Activated CD4-positive, alpha-beta T cell treated with anti-CD3 and anti-CD28 coated beads, Interleukin-2, amount 10 ng/mL, durations not matched to agents 24 days and 14 days (primary cell): ENCODE measurements around the gene LAMA1. TPM values are rescaled to one million over a fixed set of nuclear protein-coding genes. Genes with fewer than 3 reads are reported as not detected.

Experiments used
- DNase-seq: peaks from one replicate; pipeline ENCODE4 v3.0.0; 2022
- H3K27ac Mint-ChIP-seq: one replicate; pipeline ENCODE4 v1.8.0; 2022; ENCODE audit warnings: mild to moderate bottlenecking, mixed read lengths
- H3K27me3 Mint-ChIP-seq: one replicate; pipeline ENCODE4 v1.8.0; 2022; ENCODE audit warnings: mixed read lengths
- H3K36me3 Mint-ChIP-seq: one replicate; pipeline ENCODE4 v1.8.0; 2022; ENCODE audit warnings: low read depth, mild to moderate bottlenecking, mixed read lengths
- H3K4me1 Mint-ChIP-seq: one replicate; pipeline ENCODE4 v1.8.0; 2021; ENCODE audit warnings: mixed read lengths
- H3K4me3 Mint-ChIP-seq: one replicate; pipeline ENCODE4 v1.8.0; 2022; ENCODE audit warnings: mild to moderate bottlenecking, moderate library complexity, mixed read lengths
- H3K9me3 Mint-ChIP-seq: one replicate; pipeline ENCODE4 v1.8.0; 2021; ENCODE audit warnings: mixed read lengths
- intact Hi-C: fragments of 100-400 bp; cut with micrococcal nuclease; formaldehyde crosslinking; loops from one replicate; pipeline ENCODE4 v1.15.1; 2023
- total RNA-seq: library from RNA; stranded (reverse); gene quantifications from 2 replicates; pipeline ENCODE4 v1.2.3, GENCODE V29; 2022

Gene LAMA1
- total RNA-seq, 1 donor from 2014 or later: not detected

DNA sequence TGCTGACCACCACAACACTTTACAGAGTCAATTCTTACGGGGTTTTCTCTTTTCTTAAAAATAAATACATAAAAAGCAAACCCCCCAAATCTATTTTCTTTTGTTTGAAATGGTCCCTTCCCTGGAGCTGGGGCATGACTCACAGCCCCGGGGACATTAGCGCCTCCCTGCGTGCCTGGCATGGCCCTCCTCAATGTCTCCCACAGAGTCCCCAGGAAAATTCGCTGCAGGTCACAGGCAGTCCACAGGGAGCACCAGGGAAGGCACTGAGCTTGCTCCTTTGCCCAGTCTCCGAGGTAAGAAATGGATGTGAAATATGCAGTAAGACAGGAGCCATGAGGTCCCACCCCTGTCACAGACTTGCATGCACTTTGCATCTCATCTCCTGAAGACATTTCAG is 142.5 kb downstream of the LAMA1 start:
- H3K27ac Mint-ChIP-seq: no peak overlapping the region
- no peak overlapping the region for H3K4me3 Mint-ChIP-seq
- no peaks in the 10 kb centered on the region for H3K36me3 Mint-ChIP-seq
- intact Hi-C loops: no loop called here
- no peaks in the 10 kb centered on the region for H3K27me3 Mint-ChIP-seq
- DNase-seq: no peak
- H3K9me3 Mint-ChIP-seq: no peaks in the 10 kb centered on the region
- no peaks in the 10 kb centered on the region for H3K4me1 Mint-ChIP-seq

DNA sequence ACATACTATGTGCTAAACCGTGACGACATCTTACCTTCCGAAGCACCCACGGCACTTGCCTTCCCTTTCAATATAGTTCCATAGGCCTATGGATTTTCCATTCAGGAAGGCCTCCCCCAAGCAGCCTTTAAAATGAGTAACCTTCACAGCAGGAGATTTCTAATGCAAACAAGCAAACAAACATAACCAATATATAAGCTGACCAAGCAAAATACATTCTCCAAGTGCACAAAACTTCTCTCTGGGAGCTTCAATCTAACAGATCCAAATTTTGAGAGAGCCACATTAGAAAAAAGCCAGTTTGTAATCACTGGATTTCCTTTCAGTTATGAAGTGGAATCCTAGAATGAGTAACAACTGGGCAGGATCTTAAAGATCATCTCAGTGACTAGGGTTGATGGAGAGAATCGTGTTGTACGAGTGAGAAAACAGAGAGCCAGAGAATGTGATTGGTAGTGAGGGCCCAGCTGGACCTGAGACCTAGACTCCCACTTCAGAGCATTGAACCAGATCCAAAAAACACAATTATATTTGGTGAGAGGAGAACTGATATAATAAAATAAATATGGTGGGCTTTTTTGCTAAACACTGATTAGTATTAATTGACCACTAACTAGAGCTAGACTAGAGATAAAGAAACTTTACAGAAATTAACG is 145.6 kb downstream of the LAMA1 start:
- no peak for DNase-seq
- H3K4me1 Mint-ChIP-seq: no peaks in the 10 kb centered on the region
- no peak overlapping the region for H3K27ac Mint-ChIP-seq
- intact Hi-C loops: no loop called here
- no peaks in the 10 kb centered on the region for H3K9me3 Mint-ChIP-seq
- no peaks in the 10 kb centered on the region for H3K36me3 Mint-ChIP-seq
- no peaks in the 10 kb centered on the region for H3K27me3 Mint-ChIP-seq
- no peak overlapping the region for H3K4me3 Mint-ChIP-seq

DNA sequence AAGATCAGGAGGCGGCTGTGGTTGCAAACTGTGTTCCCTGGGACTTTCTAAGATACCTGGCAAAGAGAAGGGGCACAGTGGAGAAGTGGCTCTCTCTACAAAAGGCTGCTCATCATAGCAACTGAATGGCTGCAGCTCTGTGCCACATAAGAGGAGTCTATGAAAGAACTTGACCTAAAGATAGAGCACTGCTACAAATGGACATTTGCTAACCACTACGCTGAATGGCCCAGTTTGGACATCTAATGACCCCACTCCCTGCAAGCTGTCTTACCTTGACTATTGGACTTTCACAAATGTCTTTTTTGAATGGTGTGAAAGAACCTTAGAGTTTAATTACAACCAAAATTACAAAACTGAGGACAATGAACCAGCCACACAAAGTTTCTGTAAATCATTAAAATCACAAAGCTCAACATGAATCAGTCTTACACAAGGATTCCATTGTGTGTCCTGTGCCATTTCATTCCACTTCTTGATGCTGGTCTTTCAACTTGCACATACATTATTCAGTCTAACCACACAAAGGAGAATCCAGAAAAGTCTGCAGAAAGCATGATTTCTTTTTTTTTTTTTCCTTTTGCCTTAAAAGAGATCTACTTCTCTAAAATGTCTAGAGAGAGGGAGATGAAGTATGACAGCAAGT is 154.0 kb downstream of the LAMA1 start:
- Mint-ChIP-seq H3K36me3 (no peaks in the 10 kb centered on the region), H3K27me3 (no peaks in the 10 kb centered on the region), H3K9me3 (peaks cover 3% of the 10 kb centered on the region)

DNA sequence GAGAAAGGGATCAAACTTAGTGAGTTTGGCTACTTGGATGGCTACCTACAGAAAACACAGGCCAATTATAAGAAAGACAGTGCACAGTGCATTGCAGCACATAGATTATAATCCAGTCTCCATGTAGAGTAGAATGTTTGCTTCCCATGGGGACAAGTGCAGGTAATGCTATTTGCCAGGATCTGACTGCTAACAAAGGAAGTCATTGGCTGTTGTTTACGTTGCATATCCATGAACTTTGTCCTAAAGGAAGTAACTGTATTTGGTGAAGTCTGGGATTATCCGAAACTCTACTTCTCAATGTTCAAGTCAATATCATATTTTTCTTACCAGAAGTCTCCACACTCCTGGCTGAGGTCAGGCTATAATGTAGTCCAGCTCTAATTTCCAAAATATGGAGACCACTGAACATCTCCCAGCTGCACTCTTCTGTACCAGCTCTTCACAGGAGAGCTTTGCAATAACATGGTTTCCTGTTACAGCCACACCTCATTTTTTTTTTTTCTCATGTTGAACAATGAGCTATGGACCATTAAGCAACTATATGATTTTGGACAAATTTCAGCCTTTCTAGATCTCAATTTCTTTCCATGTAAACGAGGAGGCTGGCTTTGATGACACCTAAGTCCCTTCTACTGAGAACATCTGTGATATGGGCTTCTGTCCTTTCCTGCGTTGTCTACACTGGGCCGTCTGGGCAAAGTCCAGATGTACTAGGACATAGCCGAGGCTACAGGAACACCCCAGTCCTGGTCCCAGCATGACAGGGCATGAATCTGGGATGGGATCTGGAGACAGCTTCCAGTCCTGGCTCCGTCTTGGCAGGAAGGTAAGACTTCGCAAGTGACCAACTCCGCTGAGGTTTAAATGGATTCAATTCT is 154.8 kb downstream of the LAMA1 start:
- H3K27me3 Mint-ChIP-seq: no peaks in the 10 kb centered on the region
- no peak for DNase-seq
- no peaks in the 10 kb centered on the region for H3K4me1 Mint-ChIP-seq
- H3K4me3 Mint-ChIP-seq: no peak overlapping the region
- no peaks in the 10 kb centered on the region for H3K36me3 Mint-ChIP-seq
- H3K9me3 Mint-ChIP-seq: peaks cover 3% of the 10 kb centered on the region
- H3K27ac Mint-ChIP-seq: no peak overlapping the region
- intact Hi-C loops: no loop called here

More for the DNA sequence above, 154.0 kb downstream of the LAMA1 start:
- intact Hi-C loops: no loop called here
- DNase-seq: no peak
- no peak overlapping the region for H3K4me3 Mint-ChIP-seq
- no peak overlapping the region for H3K27ac Mint-ChIP-seq
- no peaks in the 10 kb centered on the region for H3K4me1 Mint-ChIP-seq

DNA sequence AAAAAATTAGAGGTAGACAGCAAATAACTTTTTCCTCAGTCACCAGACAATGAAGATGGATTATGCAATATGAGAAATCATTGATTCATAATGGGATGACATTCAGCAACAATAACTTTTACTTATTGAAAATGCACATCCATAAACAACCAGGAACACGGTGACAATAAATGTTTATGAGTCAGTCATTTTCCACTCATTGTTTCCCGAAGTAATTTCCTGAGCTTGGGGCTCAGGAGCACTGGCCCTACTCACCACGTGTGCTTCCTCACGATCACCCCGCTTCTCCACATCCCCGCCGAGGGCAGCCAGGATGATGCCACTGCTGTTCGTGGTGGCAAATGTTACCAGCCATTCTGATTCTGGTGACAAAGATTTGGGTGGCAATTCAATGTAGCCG is 156.3 kb downstream of the LAMA1 start:
- intact Hi-C loops: no loop called here
- H3K27me3 Mint-ChIP-seq: no peaks in the 10 kb centered on the region
- peaks cover 3% of the 10 kb centered on the region for H3K9me3 Mint-ChIP-seq
- DNase-seq: no peak
- no peaks in the 10 kb centered on the region for H3K36me3 Mint-ChIP-seq
- H3K4me3 Mint-ChIP-seq: no peak overlapping the region
- H3K4me1 Mint-ChIP-seq: no peaks in the 10 kb centered on the region
- H3K27ac Mint-ChIP-seq: no peak overlapping the region

DNA sequence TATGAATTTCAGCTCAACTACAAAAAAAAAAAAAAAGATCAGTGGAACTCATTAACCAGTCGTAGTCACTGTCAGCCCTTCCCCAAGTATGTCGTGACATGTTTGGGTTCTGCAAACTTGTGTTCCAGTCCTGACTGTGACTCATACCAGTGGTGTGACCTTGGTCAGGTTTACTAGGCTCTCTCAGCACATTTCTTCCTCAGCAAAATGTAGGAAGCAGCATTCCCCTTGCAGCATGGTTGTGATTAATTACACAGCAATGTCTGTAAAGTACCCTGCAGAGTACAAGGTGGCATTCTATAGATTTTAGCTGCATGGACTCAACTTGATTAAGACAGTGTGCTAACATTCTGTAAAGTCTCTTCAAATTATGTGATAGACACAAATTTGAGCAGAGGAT is 156.9 kb downstream of the LAMA1 start:
- no peak overlapping the region for H3K27ac Mint-ChIP-seq

DNA sequence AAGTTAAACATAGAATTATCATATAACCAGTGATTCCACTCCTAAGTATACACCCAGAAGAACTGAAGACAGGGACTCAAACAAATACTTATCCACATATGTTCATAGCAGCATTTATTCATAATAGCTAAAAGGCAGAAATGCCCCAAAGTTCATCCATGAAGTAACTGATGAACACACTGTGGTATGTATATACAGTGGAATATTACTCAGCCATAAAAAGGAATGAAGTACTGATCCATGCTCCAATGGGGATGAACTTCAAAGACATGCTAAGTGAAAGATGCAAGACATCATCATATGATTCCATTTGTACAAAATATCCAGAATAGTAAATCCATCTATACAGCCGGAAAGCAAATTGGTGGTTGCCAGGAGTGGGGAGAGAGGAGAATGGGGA is 157.5 kb downstream of the LAMA1 start:
- DNase-seq: no peak
- Mint-ChIP-seq H3K36me3 (no peaks in the 10 kb centered on the region), H3K9me3 (peaks cover 3% of the 10 kb centered on the region), H3K27me3 (no peaks in the 10 kb centered on the region), H3K27ac (no peak overlapping the region), H3K4me3 (no peak overlapping the region), H3K4me1 (no peaks in the 10 kb centered on the region)
- intact Hi-C loops: no loop called here

More for the DNA sequence above, 156.9 kb downstream of the LAMA1 start:
- Mint-ChIP-seq H3K9me3 (peaks cover 3% of the 10 kb centered on the region), H3K27me3 (no peaks in the 10 kb centered on the region), H3K36me3 (no peaks in the 10 kb centered on the region), H3K4me1 (no peaks in the 10 kb centered on the region), H3K4me3 (no peak overlapping the region)
- intact Hi-C loops: no loop called here
- no peak for DNase-seq

DNA sequence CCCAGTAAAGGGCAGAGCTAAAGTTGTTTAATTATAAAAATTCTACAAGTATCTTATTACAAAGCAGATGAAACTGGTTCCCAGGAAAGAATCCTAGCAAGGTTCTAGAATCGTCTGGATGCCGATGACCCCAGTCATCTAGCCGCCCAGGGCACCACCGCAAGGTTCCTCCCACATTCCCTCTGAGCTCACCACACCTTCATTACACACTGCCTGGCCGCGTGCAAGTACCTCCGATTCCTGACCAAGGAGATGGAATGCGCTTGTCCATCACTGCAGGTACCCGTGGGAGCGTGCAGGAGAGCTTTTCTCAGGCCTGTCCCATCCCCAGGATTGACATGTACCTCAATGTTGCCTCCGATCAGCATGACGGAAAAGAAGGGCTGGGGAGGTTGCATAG is 158.5 kb downstream of the LAMA1 start:
- Mint-ChIP-seq H3K27me3 (no peaks in the 10 kb centered on the region), H3K4me1 (no peaks in the 10 kb centered on the region), H3K36me3 (no peaks in the 10 kb centered on the region), H3K9me3 (peaks cover 3% of the 10 kb centered on the region), H3K27ac (no peak overlapping the region), H3K4me3 (no peak overlapping the region)
- DNase-seq: no peak
- intact Hi-C loops: no loop called here

DNA sequence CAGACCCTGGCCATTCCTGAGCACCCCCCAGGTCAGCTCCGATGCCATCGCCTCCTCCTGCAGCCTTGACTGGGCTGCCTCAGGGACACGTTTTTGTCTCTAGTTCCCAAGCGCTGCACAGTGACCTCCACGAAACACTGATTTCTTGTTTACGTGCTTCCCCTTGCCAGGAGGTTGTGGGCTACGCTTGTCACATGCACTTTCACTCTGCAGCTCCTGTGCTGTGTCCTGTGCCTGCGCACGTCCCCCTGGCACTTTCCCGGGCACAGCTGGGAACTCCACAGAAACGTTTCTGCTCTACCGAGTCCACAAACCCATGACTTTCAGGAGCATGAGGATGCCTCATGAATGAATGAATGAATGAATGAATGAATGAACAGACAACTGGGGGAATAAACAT is 160.6 kb downstream of the LAMA1 start:
- Mint-ChIP-seq H3K4me1 (no peaks in the 10 kb centered on the region), H3K36me3 (no peaks in the 10 kb centered on the region), H3K4me3 (no peak overlapping the region), H3K9me3 (peaks cover 3% of the 10 kb centered on the region), H3K27ac (no peak overlapping the region), H3K27me3 (no peaks in the 10 kb centered on the region)
- no peak for DNase-seq
- intact Hi-C loops: no loop called here

DNA sequence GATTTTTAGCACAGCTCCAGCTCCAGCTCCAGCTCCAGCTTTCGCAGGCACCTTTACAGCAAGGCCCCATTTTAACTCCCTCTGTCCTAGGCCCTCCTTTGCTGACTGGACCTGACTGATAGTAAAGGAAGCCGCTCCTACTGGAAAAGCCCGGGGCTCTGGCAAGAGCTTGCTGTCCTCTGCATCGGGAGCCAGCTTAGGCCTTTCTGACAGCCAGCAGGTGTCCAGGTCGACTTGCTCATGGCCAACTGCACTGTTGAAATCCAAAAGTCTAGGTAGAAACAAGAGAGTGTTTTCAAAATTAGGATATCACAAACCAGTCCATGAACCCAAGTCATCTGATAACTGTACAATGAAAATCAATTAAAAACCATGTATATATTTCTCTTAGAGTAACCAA is 161.1 kb downstream of the LAMA1 start:
- peaks cover 6% of the 10 kb centered on the region for H3K9me3 Mint-ChIP-seq
- DNase-seq: no peak
- no peak overlapping the region for H3K4me3 Mint-ChIP-seq
- intact Hi-C loops: no loop called here
- H3K27me3 Mint-ChIP-seq: no peaks in the 10 kb centered on the region
- H3K27ac Mint-ChIP-seq: no peak overlapping the region
- no peaks in the 10 kb centered on the region for H3K4me1 Mint-ChIP-seq
- no peaks in the 10 kb centered on the region for H3K36me3 Mint-ChIP-seq

DNA sequence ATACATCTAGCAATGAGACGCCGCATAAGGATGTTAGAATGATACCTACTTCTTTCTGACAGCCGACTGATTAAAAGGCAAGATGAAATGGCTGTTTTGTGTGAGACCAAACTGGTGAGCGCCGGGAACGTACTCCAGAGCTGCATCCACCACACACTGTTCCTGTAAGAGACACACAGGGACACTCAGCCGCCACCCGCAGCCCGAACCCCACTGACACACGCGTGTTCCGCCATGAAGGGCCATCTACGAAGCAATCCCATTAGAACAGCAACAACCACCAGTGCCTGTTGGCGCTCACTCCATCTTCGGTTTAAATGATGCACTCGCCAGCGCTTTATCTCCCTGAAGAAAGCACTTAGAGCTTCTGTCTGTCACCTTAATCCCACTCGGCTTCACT is 162.3 kb downstream of the LAMA1 start:
- Mint-ChIP-seq H3K36me3 (no peaks in the 10 kb centered on the region), H3K4me3 (no peak overlapping the region), H3K4me1 (no peaks in the 10 kb centered on the region), H3K27me3 (no peaks in the 10 kb centered on the region), H3K9me3 (peaks cover 8% of the 10 kb centered on the region), H3K27ac (no peak overlapping the region)
- DNase-seq: no peak
- intact Hi-C loops: no loop called here

DNA sequence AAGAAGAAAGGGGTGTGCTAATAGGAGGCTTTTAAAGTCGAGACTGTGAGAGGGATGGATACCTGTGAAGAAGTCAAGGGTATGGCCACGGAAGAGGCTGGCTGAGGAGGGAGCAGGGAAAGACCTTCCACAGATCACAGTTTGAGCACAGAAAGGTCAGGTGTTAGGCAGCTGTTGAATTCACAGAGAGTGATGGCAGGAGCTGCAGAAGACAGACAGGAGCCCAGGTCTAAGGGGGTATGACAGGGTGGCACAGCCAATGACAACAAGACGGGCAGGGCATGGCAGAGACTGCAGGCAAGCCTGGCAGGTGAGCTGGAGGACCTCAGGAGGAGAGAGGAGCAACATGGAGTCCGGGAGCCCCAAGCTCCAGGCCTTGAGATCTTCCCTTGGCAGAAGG is 163.1 kb downstream of the LAMA1 start:
- H3K4me3 Mint-ChIP-seq: no peak overlapping the region
- H3K9me3 Mint-ChIP-seq: peaks cover 6% of the 10 kb centered on the region
- H3K4me1 Mint-ChIP-seq: no peaks in the 10 kb centered on the region
- no peak for DNase-seq
- no peak overlapping the region for H3K27ac Mint-ChIP-seq
- no peaks in the 10 kb centered on the region for H3K27me3 Mint-ChIP-seq
- no peaks in the 10 kb centered on the region for H3K36me3 Mint-ChIP-seq
- intact Hi-C loops: no loop called here

DNA sequence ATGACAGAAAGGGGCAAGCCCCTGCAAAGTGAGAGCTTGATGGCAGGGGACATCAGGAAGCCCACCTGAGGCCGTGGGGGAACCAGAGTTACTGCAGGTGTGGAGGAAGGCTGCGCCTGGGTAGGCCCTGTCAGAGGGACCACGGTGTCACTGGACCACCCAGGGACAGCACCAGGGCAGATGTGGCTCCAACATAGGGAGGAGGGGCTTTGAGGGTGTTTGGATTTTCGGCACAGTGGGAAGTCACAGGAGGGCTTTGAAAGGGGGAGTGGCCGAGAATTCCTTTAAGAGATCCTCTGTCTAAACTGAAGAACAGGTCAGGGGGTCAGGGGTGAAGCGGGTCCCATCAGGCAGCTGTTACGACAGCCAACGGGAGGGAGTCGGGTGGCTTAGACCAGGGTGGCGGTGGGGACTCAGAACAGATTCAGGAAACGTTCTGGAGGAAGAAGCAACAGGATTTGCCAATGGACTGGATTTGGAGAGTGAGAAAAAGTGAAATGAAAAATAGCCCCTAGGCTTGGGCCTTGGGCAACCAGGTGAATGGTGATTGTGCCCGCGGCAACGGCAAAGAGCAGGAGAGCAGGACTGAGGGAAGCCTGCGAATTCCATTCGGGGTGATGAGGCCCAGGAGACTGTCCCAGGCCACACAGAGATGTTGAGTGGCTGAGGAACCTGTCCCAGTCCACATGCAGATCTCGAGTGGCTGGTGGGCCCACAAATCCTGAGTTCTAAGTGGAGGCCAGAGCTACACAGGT is 166.1 kb downstream of the LAMA1 start:
- DNase-seq: no peak
- intact Hi-C loops: no loop called here
- no peak overlapping the region for H3K27ac Mint-ChIP-seq
- peaks cover 6% of the 10 kb centered on the region for H3K9me3 Mint-ChIP-seq
- no peaks in the 10 kb centered on the region for H3K27me3 Mint-ChIP-seq
- no peaks in the 10 kb centered on the region for H3K4me1 Mint-ChIP-seq
- no peaks in the 10 kb centered on the region for H3K36me3 Mint-ChIP-seq
- no peak overlapping the region for H3K4me3 Mint-ChIP-seq

DNA sequence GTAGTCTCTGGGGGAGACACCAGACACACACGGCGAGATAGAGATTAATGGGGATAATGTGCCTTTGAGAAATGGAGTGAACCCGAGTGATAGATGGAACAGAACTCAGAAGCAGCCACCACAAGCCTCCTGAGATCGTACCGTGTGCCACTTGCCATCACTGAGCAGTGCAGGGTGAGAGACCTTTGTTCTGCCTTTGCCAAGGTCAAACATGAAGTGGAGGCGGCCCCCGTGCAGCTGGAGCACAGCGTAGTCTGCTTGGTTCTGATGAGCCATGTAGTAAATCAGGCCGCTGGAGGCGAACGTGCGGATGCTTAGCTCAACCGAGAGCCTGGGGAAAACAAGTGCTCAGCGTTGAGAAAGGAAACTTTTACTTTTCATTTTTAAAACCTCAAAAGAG is 167.0 kb downstream of the LAMA1 start:
- Mint-ChIP-seq H3K9me3 (peaks cover 6% of the 10 kb centered on the region), H3K36me3 (no peaks in the 10 kb centered on the region), H3K4me1 (no peaks in the 10 kb centered on the region), H3K27me3 (no peaks in the 10 kb centered on the region), H3K27ac (no peak overlapping the region), H3K4me3 (no peak overlapping the region)
- DNase-seq: no peak
- intact Hi-C loops: no loop called here
